Measurements from ENCODE around the gene CBFA2T3.

CBFA2T3 gene

DNA sequence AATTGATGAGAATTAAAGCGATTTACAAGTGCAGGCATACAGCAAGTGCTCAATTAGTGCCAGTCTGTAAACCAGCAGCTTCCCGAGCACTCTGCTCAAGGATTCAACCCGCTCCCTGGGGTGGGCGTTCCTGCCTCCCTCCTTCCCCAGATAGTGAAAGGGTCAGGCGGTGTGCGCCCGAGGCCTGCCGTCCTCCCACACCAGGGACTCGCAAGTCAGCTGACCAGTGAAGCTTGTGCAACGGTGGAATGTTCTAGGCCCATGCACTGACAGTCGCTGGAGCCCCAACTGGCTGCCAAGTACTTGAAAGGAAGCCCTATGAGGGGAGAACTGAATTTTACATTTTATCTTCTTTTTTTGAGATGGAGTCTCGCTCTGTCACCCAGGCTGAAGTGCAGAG lies 57.1 kb downstream of the CBFA2T3 start:
- TF ChIP-seq NFIC (IDR thresholded peaks at IDR 0.05) (no peak), YY1 (IDR thresholded peaks at IDR 0.05; ENCODE audit: low read depth) (no peak), TCF12 (IDR thresholded peaks at IDR 0.05; ENCODE audit: low read depth) (no peak), FOXM1 (IDR thresholded peaks at IDR 0.05; ENCODE audit: borderline replicate concordance, low read depth) (no peak), EGR1 (IDR thresholded peaks at IDR 0.05) (no peak), EP300 (IDR thresholded peaks at IDR 0.05; ENCODE audit: borderline replicate concordance) (no peak), TEAD4 (IDR thresholded peaks at IDR 0.05) (no peak), ZBTB7A (IDR thresholded peaks at IDR 0.05; ENCODE audit: low read depth) (no peak), TAF1 (IDR thresholded peaks at IDR 0.05; ENCODE audit: low read depth) (no peak), RAD21 (IDR thresholded peaks at IDR 0.05; ENCODE audit: low read depth) (no peak)
- TF ChIP-seq, protein P1, sequence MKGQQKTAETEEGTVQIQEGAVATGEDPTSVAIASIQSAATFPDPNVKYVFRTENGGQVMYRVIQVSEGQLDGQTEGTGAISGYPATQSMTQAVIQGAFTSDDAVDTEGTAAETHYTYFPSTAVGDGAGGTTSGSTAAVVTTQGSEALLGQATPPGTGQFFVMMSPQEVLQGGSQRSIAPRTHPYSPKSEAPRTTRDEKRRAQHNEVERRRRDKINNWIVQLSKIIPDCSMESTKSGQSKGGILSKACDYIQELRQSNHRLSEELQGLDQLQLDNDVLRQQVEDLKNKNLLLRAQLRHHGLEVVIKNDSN (IDR thresholded peaks at IDR 0.05), result no peak
- TF ChIP-seq, protein P2, sequence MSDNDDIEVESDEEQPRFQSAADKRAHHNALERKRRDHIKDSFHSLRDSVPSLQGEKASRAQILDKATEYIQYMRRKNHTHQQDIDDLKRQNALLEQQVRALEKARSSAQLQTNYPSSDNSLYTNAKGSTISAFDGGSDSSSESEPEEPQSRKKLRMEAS (IDR thresholded peaks at IDR 0.05), result no peak
- TF ChIP-seq, protein P3, sequence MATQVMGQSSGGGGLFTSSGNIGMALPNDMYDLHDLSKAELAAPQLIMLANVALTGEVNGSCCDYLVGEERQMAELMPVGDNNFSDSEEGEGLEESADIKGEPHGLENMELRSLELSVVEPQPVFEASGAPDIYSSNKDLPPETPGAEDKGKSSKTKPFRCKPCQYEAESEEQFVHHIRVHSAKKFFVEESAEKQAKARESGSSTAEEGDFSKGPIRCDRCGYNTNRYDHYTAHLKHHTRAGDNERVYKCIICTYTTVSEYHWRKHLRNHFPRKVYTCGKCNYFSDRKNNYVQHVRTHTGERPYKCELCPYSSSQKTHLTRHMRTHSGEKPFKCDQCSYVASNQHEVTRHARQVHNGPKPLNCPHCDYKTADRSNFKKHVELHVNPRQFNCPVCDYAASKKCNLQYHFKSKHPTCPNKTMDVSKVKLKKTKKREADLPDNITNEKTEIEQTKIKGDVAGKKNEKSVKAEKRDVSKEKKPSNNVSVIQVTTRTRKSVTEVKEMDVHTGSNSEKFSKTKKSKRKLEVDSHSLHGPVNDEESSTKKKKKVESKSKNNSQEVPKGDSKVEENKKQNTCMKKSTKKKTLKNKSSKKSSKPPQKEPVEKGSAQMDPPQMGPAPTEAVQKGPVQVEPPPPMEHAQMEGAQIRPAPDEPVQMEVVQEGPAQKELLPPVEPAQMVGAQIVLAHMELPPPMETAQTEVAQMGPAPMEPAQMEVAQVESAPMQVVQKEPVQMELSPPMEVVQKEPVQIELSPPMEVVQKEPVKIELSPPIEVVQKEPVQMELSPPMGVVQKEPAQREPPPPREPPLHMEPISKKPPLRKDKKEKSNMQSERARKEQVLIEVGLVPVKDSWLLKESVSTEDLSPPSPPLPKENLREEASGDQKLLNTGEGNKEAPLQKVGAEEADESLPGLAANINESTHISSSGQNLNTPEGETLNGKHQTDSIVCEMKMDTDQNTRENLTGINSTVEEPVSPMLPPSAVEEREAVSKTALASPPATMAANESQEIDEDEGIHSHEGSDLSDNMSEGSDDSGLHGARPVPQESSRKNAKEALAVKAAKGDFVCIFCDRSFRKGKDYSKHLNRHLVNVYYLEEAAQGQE (IDR thresholded peaks at IDR 0.05; ENCODE audit: low read depth), result no peak

DNA sequence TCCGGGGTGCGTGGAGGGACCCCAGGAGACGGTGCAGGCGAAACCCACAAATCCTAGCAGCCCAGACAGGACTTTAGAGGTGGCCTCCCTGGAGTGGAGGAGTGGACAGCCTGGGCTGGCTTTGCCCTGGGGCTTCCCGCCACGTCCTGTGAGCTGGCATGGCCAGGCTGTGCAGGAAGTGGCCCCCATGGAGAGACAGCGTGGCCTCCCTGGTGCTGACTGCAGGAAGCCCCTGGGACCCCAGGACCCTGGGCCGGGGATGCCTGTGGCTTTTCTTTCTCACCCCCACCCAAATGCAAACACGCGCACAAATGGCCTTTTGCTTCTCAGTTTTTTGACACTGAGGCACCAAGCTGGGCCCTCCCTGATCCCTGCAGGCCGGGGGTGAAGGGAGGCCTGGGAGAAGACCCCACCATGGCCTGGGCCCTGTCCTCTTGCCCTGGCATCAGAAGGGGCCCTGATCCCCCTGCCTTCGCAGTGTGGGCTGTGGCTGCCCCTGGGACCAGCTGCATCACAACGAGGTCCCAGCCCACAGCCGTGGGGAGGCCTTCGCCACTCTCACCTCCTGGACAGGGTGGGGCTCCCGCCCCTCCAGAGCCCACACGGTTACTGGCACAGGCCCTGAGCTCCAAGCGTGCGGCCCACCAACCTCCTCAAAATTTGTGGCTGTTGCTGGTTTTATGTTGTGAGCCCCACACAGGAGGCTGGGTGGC lies 58.9 kb downstream of the CBFA2T3 start:
- TF ChIP-seq CEBPB (IDR thresholded peaks at IDR 0.05) (no peak), EGR1 (IDR thresholded peaks at IDR 0.05) (no peak), CREB1 (IDR thresholded peaks at IDR 0.05; ENCODE audit: low read depth) (no peak), TAF1 (IDR thresholded peaks at IDR 0.05; ENCODE audit: low read depth) (no peak), TEAD4 (IDR thresholded peaks at IDR 0.05) (no peak), EP300 (IDR thresholded peaks at IDR 0.05; ENCODE audit: borderline replicate concordance) (no peak), ZBTB7A (IDR thresholded peaks at IDR 0.05; ENCODE audit: low read depth) (no peak), FOXM1 (IDR thresholded peaks at IDR 0.05; ENCODE audit: borderline replicate concordance, low read depth) (no peak), NFIC (IDR thresholded peaks at IDR 0.05) (no peak), TCF12 (IDR thresholded peaks at IDR 0.05; ENCODE audit: low read depth) (no peak)
- TF ChIP-seq, protein P2 (IDR thresholded peaks at IDR 0.05), result no peak
- TF ChIP-seq, protein P3 (IDR thresholded peaks at IDR 0.05; ENCODE audit: low read depth), result no peak
- TF ChIP-seq, protein P1 (IDR thresholded peaks at IDR 0.05), result no peak

DNA sequence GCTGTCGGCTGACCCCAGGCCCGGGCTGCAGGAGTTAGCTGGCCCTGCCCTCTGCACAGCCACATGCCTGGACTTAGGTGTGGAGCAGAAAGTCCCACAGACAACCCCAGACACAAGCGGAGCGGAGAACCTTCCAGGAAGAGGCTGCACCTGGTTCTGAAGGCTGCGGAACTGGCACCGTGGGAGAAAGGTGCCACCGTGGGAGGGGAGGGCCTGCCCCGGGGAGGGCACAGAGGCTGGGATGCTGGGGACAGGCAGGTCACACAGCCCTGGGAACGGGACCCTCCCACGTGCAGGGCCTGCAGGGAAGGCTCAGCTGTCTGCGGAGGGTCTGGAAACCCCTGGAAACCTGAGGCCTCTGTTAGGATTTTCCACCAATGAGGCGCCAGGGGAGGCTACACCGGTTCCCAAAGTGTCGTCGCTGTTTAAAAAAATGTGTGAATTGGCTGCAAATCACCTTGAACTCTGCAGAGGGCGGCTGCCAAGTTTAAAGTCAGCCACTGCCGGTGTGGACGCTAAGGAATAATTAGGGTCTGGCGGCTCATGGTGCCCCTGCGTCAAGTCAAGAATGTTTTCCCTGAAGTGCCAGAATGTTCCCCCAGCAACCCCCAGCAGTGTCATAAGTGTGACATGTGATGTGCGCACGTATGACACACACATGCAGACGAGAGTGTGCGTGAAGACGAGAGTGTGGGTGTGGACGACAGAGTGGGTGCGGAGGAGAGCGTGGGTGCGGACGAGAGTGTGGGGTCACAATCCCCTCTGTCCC lies 59.7 kb downstream of the CBFA2T3 start:
- TF ChIP-seq NFIC (IDR thresholded peaks at IDR 0.05) (0 out of 2 replicates have a peak, but pooled peaks have one; percentile 22), TCF12 (IDR thresholded peaks at IDR 0.05; ENCODE audit: low read depth) (no peak)

DNA sequence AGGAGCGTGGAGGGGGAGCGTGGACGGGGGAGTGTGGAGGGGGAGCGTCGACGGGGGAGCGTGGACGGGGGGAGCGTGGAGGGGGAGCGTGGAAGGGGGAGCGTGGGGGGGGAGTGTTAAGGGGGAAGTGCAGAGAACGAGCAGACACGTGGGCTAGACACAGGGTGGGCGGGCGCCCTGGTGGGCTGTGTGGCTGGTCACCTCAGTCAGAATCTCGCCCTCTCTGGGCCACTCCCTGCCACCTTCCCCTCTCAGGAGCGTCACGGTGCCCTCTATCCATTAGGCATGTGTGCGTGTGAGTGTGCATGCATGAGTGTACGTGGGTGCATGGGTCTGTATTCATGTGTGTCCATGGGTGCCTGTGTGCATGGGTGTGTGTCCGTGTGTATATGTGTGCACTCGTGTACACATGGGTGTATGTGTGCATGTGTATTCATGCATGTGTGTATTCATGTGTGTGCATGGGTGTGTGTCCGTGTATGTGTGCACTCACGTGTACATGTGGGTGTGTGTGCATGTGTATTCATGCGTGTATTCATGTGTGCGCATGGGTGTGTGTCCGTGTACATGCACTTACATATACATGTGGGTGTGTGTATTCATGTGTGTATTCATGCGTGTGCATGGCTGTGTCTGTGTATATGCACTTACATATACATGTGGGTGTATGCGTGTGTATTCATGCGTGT lies 61.2 kb downstream of the CBFA2T3 start:
- TF ChIP-seq YY1 (IDR thresholded peaks at IDR 0.05; ENCODE audit: low read depth) (no peak), TAF1 (IDR thresholded peaks at IDR 0.05; ENCODE audit: low read depth) (no peak), FOXM1 (IDR thresholded peaks at IDR 0.05; ENCODE audit: borderline replicate concordance, low read depth) (no peak), TEAD4 (IDR thresholded peaks at IDR 0.05) (no peak), NFIC (IDR thresholded peaks at IDR 0.05) (no peak), ZBTB7A (IDR thresholded peaks at IDR 0.05; ENCODE audit: low read depth) (no peak), RAD21 (IDR thresholded peaks at IDR 0.05; ENCODE audit: low read depth) (no peak), EGR1 (IDR thresholded peaks at IDR 0.05) (no peak), CEBPB (IDR thresholded peaks at IDR 0.05) (no peak), TCF12 (IDR thresholded peaks at IDR 0.05; ENCODE audit: low read depth) (no peak), CREB1 (IDR thresholded peaks at IDR 0.05; ENCODE audit: low read depth) (no peak), EP300 (IDR thresholded peaks at IDR 0.05; ENCODE audit: borderline replicate concordance) (no peak)
- TF ChIP-seq, protein P2 (IDR thresholded peaks at IDR 0.05), result no peak
- TF ChIP-seq, protein P3 (IDR thresholded peaks at IDR 0.05; ENCODE audit: low read depth), result no peak
- TF ChIP-seq, protein P1 (IDR thresholded peaks at IDR 0.05), result no peak
